Thyroid gland (tissue), 4 donors: ENCODE measurements around the gene OR4S1. TPM values are rescaled to one million over a fixed set of nuclear protein-coding genes. Genes with fewer than 3 reads are reported as not detected.

Experiments used
- DNase-seq, 2 donors: peaks; one replicate each; pipeline ENCODE4 v3.0.0-alpha.2; 2019
- H3K27ac ChIP-seq, 3 donors: fragments of 200-600 bp; sonication (generic); 1 replicate in 2 of 3; 2 replicates in 1 of 3; pipeline ENCODE4 v1.5.1; 2016 to 2019; ENCODE audit warnings: mild to moderate bottlenecking in 1 of 3, moderate library complexity in 1 of 3
- H3K27me3 ChIP-seq: fragments of 200-600 bp; sonication (generic); one replicate; pipeline ENCODE4 v1.5.1; 2019
- H3K36me3 ChIP-seq, 2 donors: fragments of 200-600 bp; sonication (generic); one replicate each; pipeline ENCODE4 v1.5.1; 2016 to 2019
- H3K4me1 ChIP-seq, 2 donors: fragments of 200-600 bp; sonication (generic); one replicate each; pipeline ENCODE4 v1.5.1; 2017 to 2019
- H3K4me3 ChIP-seq, 3 donors: fragments of 200-600 bp; sonication (generic); replicated peaks in 1 of 3; 1 replicate in 2 of 3; 2 replicates in 1 of 3; pipeline ENCODE4 v1.5.1; 2016; ENCODE audit warnings: mild to moderate bottlenecking in 1 of 3
- H3K9me3 ChIP-seq: fragments of 200-600 bp; sonication (generic); one replicate; pipeline ENCODE4 v1.5.1; 2017
- POLR2A ChIP-seq, 2 donors: fragments of 450-650 bp; IDR thresholded peaks; one replicate each; pipeline ENCODE4 v1.6.1; 2017; ENCODE audit warnings: antibody characterized with exemption in 2 of 2, mild to moderate bottlenecking in 2 of 2, moderate library complexity in 1 of 2
- WGBS, 2 donors: methylation state at CpG; one replicate each; pipeline ENCODE4 v1.1.5; 2017; 5-methylcytosine and 5-hydroxymethylcytosine counted together
- intact Hi-C: fragments of 100-400 bp; cut with DNase I; formaldehyde crosslinking; loops from one replicate; pipeline ENCODE4 v1.15.1; 2023
- total RNA-seq, 4 donors: library from RNA; depleted of rRNA; stranded (reverse); fragments of >200 nt; gene quantifications; one replicate each; pipeline ENCODE4 v1.2.3, GENCODE V29; 2016
- TF ChIP-seq, protein P1 (sequence below), 6 experiments: fragments of 200-600 bp in 3 of 6; fragments of 450-650 bp in 3 of 6; sonication (generic) in 3 of 6; IDR thresholded peaks; one replicate each; pipeline ENCODE4 v1.5.1; 2016 to 2019; ENCODE audit warnings: antibody characterized with exemption in 6 of 6, mild to moderate bottlenecking in 2 of 6, inconsistent platforms in 1 of 6, moderate library complexity in 1 of 6

OR4S1 gene, protein sequence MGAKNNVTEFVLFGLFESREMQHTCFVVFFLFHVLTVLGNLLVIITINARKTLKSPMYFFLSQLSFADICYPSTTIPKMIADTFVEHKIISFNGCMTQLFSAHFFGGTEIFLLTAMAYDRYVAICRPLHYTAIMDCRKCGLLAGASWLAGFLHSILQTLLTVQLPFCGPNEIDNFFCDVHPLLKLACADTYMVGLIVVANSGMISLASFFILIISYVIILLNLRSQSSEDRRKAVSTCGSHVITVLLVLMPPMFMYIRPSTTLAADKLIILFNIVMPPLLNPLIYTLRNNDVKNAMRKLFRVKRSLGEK
- not detected for total RNA-seq

DNA sequence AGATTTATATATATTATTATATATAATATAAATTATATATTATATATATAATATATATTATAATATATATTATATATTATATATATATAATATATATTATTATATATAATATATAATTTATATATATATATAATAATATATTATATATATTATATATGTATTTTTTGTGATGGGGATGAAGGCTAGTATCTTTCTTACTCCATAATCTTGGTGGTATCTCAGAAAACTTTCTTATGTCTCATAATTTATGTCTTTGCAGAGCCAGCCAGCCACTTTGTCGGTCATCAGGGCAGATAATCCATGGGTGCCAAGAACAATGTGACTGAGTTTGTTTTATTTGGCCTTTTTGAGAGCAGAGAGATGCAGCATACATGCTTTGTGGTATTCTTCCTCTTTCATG is at the start of gene OR4S1:
TSS of gene OR4S1 (plus strand) at position 301 of the 400 bp plus-strand sequence. CDS start at position 301, 0 bp downstream.
- Histone ChIP-seq H3K4me3 (no peak within 1 kb of the TSS), H3K27me3 (no peaks in the 10 kb centered on the region)
- DNase-seq: no peak

DNA sequence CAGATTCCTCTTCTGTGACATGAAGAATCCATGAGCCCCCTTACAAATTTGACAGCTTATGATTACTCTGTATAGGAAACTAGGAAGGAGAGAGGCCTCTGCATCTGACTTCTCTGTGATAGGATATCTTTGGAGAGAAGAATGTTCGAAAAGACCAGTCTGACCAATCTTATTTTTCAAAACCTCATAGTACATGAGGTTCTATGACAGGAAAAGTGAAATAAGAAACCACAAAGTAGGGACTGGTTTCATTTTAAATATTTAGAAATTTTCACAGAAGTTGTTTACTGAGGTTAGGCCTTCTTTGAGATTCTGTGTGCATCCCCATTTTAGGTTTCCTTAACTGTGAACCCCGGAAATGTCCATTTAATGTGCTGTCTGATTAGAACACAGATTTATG is 44.4 kb upstream of the OR4S1 start:
- Histone ChIP-seq H3K36me3 (no peaks in the 10 kb centered on the region), H3K27me3 (no peaks in the 10 kb centered on the region), H3K4me1 (no peaks in the 10 kb centered on the region), H3K9me3 (no peaks in the 10 kb centered on the region), H3K4me3 (no peak overlapping the region), H3K27ac (no peak overlapping the region)
- intact Hi-C loops: no loop called here
- no peak for DNase-seq
- WGBS, 2 donors: 76% methylated on average over 2 of the region's 2 CpGs
- no peak for TF ChIP-seq POLR2A (IDR thresholded peaks at IDR 0.05)
- TF ChIP-seq, protein P1, sequence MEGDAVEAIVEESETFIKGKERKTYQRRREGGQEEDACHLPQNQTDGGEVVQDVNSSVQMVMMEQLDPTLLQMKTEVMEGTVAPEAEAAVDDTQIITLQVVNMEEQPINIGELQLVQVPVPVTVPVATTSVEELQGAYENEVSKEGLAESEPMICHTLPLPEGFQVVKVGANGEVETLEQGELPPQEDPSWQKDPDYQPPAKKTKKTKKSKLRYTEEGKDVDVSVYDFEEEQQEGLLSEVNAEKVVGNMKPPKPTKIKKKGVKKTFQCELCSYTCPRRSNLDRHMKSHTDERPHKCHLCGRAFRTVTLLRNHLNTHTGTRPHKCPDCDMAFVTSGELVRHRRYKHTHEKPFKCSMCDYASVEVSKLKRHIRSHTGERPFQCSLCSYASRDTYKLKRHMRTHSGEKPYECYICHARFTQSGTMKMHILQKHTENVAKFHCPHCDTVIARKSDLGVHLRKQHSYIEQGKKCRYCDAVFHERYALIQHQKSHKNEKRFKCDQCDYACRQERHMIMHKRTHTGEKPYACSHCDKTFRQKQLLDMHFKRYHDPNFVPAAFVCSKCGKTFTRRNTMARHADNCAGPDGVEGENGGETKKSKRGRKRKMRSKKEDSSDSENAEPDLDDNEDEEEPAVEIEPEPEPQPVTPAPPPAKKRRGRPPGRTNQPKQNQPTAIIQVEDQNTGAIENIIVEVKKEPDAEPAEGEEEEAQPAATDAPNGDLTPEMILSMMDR (IDR thresholded peaks at IDR 0.05): no peak

More for the DNA sequence above, at the start of gene OR4S1:
- Histone ChIP-seq H3K9me3 (no peaks in the 10 kb centered on the region), H3K36me3 (no peaks in the 10 kb centered on the region), H3K27ac (no peak within 1 kb of the TSS), H3K4me1 (no peaks in the 10 kb centered on the region)
- no peak for TF ChIP-seq POLR2A (IDR thresholded peaks at IDR 0.05)
- TF ChIP-seq, protein P1 (IDR thresholded peaks at IDR 0.05): no peak
- 66 to 71% methylated on average over 1 of the region's 1 CpG for WGBS, 2 donors
- intact Hi-C loops: no loop called here

DNA sequence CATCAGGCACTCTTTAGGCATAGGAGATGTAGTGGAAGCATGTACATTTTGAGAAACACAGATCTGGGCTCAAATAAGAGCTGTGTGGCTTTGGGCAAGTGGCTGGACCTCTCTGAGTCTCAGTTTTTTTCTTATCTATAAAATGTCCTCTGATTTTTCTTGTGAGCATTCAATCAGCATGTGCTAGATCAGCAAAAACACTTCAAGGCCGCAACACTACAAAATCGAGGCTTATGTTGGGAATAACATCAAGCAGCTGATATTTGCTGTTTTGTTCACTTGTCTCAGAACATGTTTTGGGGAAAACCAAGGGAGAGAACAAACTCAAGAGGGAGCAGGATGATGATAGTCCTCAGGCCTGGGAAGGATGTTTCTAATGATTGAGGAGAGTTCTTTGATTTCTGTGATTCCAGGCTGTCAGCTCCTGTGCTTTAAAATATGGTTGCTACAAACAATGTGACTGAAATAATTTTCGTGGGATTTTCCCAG is 42.6 kb upstream of the OR4S1 start, which contains the start of gene OR4X1:
TSS of gene OR4X1 (plus strand) at position 439 of the 489 bp plus-strand sequence. CDS start at position 439, 0 bp downstream.
- Histone ChIP-seq H3K27me3 (no peaks in the 10 kb centered on the region), H3K27ac (no peak within 1 kb of the TSS), H3K36me3 (no peaks in the 10 kb centered on the region), H3K9me3 (no peaks in the 10 kb centered on the region), H3K4me1 (no peaks in the 10 kb centered on the region), H3K4me3 (no peak within 1 kb of the TSS)
- 26 to 29% methylated on average over 3 of the region's 3 CpGs for WGBS, 2 donors
- intact Hi-C loops: no loop called here
- no peak for DNase-seq
- TF ChIP-seq, protein P1 (IDR thresholded peaks at IDR 0.05): no peak
- TF ChIP-seq POLR2A (IDR thresholded peaks at IDR 0.05): no peak

DNA sequence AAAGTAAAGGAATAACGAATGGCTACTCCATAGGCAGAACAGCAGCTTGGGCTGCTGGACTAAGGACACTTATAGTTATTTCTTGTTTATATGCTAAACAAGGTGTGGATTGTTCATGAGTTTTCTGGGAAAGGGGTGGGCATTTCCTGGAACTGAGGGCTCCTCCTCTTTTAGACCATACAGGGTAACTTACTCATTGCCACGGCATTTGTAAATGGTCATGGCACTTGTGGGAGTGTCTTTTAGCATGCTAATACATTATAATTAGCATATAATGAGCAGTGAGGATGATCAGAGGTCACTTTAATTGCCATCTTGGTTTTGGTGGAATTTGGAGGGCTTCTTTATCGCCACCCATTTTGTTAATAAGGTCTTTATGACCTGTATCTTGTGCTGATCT is 35.4 kb upstream of the OR4S1 start:
- TF ChIP-seq POLR2A (IDR thresholded peaks at IDR 0.05): no peak
- TF ChIP-seq, protein P1 (IDR thresholded peaks at IDR 0.05): no peak
- DNase-seq: no peak
- intact Hi-C loops: no loop called here
- 71 to 76% methylated on average over 3 of the region's 3 CpGs for WGBS, 2 donors
- no peak overlapping the region for H3K4me3 ChIP-seq
- H3K27ac ChIP-seq: no peak overlapping the region
- H3K9me3 ChIP-seq: no peaks in the 10 kb centered on the region
- H3K27me3 ChIP-seq: no peaks in the 10 kb centered on the region
- no peaks in the 10 kb centered on the region for H3K36me3 ChIP-seq
- H3K4me1 ChIP-seq: no peaks in the 10 kb centered on the region

DNA sequence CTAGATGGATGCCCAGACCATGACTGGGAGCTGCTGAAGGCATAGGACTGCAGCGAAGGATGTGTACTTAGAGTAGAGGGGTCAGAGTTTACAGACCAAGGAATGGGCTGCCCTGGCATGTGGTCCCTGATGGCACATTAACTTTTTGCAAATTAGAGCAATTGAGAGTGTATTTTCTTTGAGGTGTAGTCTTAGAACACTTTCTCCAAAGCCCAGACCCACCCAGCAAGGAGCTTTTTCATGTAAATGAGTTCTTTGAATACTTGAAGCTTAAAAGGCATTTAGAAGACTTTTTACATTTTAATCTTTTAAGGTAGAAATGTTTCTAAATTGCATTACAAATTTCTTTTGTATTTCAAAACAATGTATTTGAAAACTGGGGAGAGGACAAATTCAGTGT is 33.4 kb upstream of the OR4S1 start:
- 8 to 16% methylated on average over 1 of the region's 1 CpG for WGBS, 2 donors
- no peak for TF ChIP-seq POLR2A (IDR thresholded peaks at IDR 0.05)
- TF ChIP-seq, protein P1 (IDR thresholded peaks at IDR 0.05): no peak
- H3K27me3 ChIP-seq: no peaks in the 10 kb centered on the region
- intact Hi-C loops: no loop called here
- no peaks in the 10 kb centered on the region for H3K9me3 ChIP-seq
- no peaks in the 10 kb centered on the region for H3K4me1 ChIP-seq
- DNase-seq: no peak
- no peaks in the 10 kb centered on the region for H3K36me3 ChIP-seq
- no peak overlapping the region for H3K27ac ChIP-seq
- no peak overlapping the region for H3K4me3 ChIP-seq
